ENCODE data around the gene TMCC2. TPM values are rescaled to one million over a fixed set of nuclear protein-coding genes. Genes with fewer than 3 reads are reported as not detected.
A peak's percentile ranks its signal among the peaks of the same experiment; 100 is the strongest.

Gene TMCC2
- total and polyA plus RNA-seq, 11 donors = 0.97 to 5.1 (median 2.0) TPM

DNA sequence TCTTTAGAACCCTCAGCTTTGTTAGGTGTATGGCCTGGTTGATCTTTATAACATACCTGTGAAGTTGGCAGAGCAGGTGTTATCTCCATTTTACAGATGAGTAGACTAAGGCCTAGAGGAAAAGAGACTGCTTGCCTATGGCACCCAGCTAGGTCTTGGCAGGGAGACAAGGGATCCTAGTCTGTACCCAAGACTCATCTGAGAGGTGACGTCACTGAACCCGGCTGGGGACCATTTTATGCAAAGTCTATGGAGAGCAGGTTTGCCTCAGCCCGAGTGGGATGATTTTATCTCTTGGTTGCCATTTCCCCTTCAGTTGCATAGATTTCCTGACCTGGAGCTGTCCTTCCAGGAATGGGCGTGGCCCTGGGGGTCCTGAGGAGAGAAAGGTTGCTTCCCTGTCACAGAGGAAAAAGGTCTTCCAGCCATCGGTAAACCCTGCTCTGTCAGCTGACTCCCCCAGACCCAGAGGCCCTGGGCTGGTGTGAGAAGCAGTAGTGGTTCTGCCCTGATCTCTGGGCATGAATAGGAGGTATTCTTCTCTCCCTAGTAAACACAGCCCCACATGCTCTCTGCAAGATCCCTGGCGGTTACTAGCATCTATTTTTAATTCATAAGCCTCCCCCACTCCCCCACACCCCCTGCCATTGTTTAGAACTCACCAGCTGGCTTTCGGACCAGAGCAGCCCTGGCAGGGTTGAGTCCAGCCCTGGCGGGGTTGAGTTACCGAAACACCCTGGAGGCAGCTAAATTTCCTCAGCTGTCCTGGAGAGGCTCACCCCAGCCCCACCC, 19.6 kb downstream of the TMCC2 start:
- Histone ChIP-seq H3K4me1 (peaks cover 0 to 35% (median 25%) of the 10 kb centered on the region in 12 donors), H3K27ac (peak overlapping the region in 3 of 12 donors; percentile 21 to 31 (median 27)), H3K9me3 (no peaks in the 10 kb centered on the region), H3K4me3 (no peak overlapping the region), H3K36me3 (no peaks in the 10 kb centered on the region), H3K27me3 (no peaks in the 10 kb centered on the region)
- ATAC-seq = peak; percentile 32 to 78 (median 64)
- DNase-seq = no peak
- no peak for TF ChIP-seq CTCF (IDR thresholded peaks at IDR 0.05)
- TF ChIP-seq POLR2A (IDR thresholded peaks at IDR 0.05) = no peak
- intact Hi-C loops (cut with DNase I) = no loop called here
- WGBS, 4 donors = 19 to 53% (median 31%) methylated on average over 8 to 9 of the region's 9 CpGs

DNA sequence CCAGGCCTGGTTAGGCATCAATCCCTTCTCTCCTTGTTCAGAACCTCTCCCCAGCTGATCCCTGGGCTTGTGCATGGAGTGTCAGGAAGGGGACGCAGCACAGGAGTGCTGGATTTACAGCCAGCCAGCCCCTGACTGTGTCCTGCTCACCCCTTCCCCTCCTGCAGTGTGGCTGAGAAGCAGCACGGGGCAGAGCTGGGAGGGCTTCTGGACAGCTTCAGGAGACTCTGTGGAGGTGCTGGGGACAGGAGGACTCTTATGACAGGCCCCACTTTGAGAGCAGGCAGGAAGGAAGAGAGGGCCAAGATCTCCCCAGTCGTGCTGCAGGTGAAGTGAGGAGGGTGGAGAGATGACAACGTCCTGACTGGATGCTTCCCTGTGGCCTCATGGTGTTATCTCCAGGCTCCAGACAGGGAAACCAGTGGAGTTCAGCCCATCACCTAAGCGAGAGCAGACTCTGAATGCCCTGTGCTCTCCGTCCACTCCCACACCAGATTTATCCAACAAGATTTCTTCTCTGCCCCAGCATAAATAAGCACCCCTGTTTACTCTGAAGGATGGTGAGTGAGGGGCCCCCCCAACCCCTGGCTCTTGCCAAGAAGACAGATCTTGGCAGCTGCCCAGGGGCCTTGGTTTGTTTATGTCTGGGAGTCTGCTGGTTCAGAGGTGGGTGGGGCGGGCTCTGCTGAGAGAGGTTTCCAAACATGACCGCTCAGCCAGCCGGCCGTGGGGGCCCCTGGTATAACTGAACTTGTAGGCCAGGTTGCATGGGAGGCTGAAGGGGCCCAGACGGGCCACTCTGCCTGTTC, 21.3 kb downstream of the TMCC2 start:
- intact Hi-C loops (cut with DNase I) = no loop called here
- Histone ChIP-seq H3K4me1 (peaks cover 0 to 35% (median 25%) of the 10 kb centered on the region in 12 donors), H3K36me3 (no peaks in the 10 kb centered on the region), H3K27ac (peak overlapping the region in 2 of 12 donors; percentile 37 to 41), H3K4me3 (no peak overlapping the region), H3K27me3 (no peaks in the 10 kb centered on the region), H3K9me3 (no peaks in the 10 kb centered on the region)
- 35 to 48% (median 43%) methylated on average over 9 to 11 of the region's 11 CpGs for WGBS, 4 donors
- DNase-seq (peak in 3 of 5 donors; percentile 49 to 71 (median 61)), ATAC-seq (peak; percentile 6 to 46 (median 19))
- TF ChIP-seq POLR2A (IDR thresholded peaks at IDR 0.05) (no peak), CTCF (IDR thresholded peaks at IDR 0.05) (no peak)

DNA sequence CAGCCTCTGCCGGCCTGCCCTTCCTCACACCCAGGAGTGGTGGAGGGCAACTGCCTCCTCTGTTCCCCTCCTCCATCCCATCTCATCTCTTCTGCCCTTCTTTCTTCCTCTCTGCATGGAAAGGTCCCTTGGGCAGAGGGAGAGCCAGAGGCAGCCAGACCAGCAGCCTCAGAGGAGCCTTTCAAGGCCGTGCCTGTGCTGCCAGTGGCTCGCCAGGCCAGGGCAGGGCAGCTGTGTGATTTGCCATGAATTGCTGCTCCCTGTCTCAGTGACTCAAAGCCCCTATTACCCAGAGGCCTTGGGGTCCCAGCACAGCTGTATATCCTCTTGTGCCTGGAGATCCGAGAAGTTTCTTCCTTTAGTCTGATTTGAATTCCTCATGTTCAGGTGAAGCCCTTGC, 21.9 kb downstream of the TMCC2 start:
- DNase-seq = no peak
- H3K27me3 ChIP-seq = no peaks in the 10 kb centered on the region
- H3K36me3 ChIP-seq = no peaks in the 10 kb centered on the region
- TF ChIP-seq CTCF (IDR thresholded peaks at IDR 0.05) (no peak), POLR2A (IDR thresholded peaks at IDR 0.05) (no peak)
- H3K9me3 ChIP-seq = no peaks in the 10 kb centered on the region
- ATAC-seq = no peak
- peak overlapping the region in 2 of 12 donors; percentile 37 to 41 for H3K27ac ChIP-seq
- peaks cover 0 to 35% (median 25%) of the 10 kb centered on the region in 12 donors for H3K4me1 ChIP-seq
- intact Hi-C loops (cut with DNase I) = loop anchor here in 5 of 10 donors (5.0 to 10.0 kb wide), 5 partner anchors 102 to 275 kb away; no protein-coding TSS in a partner anchor
- H3K4me3 ChIP-seq = no peak overlapping the region
- WGBS, 4 donors = 77 to 86% (median 83%) methylated on average over 3 to 4 of the region's 4 CpGs

DNA sequence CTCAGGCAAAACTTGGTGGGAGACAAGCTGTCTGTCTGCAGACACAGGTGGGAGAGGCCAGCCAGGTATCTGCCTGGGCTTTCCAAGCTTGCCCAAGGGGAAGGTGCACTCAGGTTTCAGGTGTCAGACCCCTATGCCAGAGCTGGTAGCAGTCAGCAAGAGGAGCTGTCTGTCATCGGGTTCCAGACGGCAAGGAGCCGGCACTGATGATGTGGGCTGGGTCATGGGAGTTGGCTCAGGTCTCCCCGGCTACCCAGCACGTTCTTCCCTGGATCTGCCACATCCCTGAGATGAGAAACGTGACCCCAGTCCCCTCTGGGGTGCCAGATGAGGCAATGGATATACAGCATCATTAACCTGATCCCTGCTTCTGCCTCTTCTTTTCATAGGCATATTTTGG, 23.0 kb downstream of the TMCC2 start:
- no peak overlapping the region for H3K27ac ChIP-seq
- intact Hi-C loops (cut with DNase I) = loop anchor here in 5 of 10 donors (5.0 to 10.0 kb wide), 5 partner anchors 103 to 276 kb away; no protein-coding TSS in a partner anchor
- no peak for TF ChIP-seq CTCF (IDR thresholded peaks at IDR 0.05)
- TF ChIP-seq POLR2A (IDR thresholded peaks at IDR 0.05) = no peak
- no peak for DNase-seq
- no peaks in the 10 kb centered on the region for H3K27me3 ChIP-seq
- no peaks in the 10 kb centered on the region for H3K9me3 ChIP-seq
- peaks cover 0 to 35% (median 25%) of the 10 kb centered on the region in 12 donors for H3K4me1 ChIP-seq
- 71 to 90% (median 81%) methylated on average over 2 to 6 of the region's 6 CpGs for WGBS, 4 donors
- H3K4me3 ChIP-seq = no peak overlapping the region
- no peaks in the 10 kb centered on the region for H3K36me3 ChIP-seq
- no peak for ATAC-seq

Data from heart left ventricle (tissue), 16 donors.